ENCODE results near the gene S100A7.

- no peak for TF ChIP-seq ATF3 (IDR thresholded peaks at IDR 0.05; ENCODE audit: insufficient read depth, low read depth, low read length)
- TF ChIP-seq, protein P1, sequence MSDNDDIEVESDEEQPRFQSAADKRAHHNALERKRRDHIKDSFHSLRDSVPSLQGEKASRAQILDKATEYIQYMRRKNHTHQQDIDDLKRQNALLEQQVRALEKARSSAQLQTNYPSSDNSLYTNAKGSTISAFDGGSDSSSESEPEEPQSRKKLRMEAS (IDR thresholded peaks at IDR 0.05): no peak
- TF ChIP-seq, protein P2, sequence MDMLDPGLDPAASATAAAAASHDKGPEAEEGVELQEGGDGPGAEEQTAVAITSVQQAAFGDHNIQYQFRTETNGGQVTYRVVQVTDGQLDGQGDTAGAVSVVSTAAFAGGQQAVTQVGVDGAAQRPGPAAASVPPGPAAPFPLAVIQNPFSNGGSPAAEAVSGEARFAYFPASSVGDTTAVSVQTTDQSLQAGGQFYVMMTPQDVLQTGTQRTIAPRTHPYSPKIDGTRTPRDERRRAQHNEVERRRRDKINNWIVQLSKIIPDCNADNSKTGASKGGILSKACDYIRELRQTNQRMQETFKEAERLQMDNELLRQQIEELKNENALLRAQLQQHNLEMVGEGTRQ (IDR thresholded peaks at IDR 0.05; ENCODE audit: low read length): no peak
- TF ChIP-seq CHD2 (IDR thresholded peaks at IDR 0.05; ENCODE audit: low read length): no peak
- TF ChIP-seq NANOG (IDR thresholded peaks at IDR 0.05; ENCODE audit: insufficient read depth, low read depth, low read length, poor library complexity, severe bottlenecking): no peak
- TF ChIP-seq EGR1 (IDR thresholded peaks at IDR 0.05; ENCODE audit: borderline replicate concordance, low read depth, low read length): no peak
- TF ChIP-seq CTCF (IDR thresholded peaks at IDR 0.05; ENCODE audit: control extremely low read depth in 1 of 3, insufficient read depth in 1 of 3, low read depth in 1 of 3, low read length in 3 of 3): no peak
- no peak for TF ChIP-seq RAD21 (IDR thresholded peaks at IDR 0.05 in 1 of 2, conservative IDR thresholded peaks at IDR 0.05 in 1 of 2; ENCODE audit: low read depth in 2 of 2, low read length in 2 of 2)
These were observed 4.1 kb downstream of the S100A7 start for GRCh38 chr1:153456396-153456795.

Measured in H1 (cell line).